Activated gamma-delta T cell treated with Interleukin-2 at 50 U/mL for 16 hours (primary cell): ENCODE data around the gene SCAMP5.

ENCODE experiments used
- DNase-seq: peaks from one replicate; pipeline ENCODE4 v3.0.0-alpha.2; 2020

SCAMP5 gene

DNA sequence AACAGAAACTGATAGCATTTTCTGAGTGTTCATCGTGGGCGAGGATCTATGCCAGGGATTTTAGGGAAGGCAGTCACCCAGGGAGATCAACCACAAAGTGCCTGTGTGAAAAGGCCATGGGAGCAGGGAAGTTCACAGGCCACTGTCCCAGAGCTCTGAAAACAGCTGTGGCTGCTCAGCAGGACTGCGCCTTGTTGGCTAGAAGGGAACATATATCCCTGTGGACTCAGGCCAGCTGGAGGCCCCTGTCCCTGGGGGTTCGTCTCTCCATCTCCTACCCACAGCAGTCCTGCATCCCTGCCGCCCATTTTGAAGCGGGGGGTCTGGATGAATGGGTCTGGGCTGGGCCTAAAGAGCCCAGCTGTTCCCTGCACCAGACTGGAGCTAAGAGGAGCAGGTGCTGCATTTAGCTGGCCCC is 55.8 kb downstream of the SCAMP5 start:
- DNase-seq, result no peak

GRCh38 chr15:75051711-75052110 is 56.3 kb downstream of the SCAMP5 start:
- DNase-seq, result no peak

GRCh38 chr15:75052972-75053747 is 57.8 kb downstream of the SCAMP5 start:
- no peak for DNase-seq

GRCh38 chr15:75053748-75054125 is 58.4 kb downstream of the SCAMP5 start:
- no peak for DNase-seq

DNA sequence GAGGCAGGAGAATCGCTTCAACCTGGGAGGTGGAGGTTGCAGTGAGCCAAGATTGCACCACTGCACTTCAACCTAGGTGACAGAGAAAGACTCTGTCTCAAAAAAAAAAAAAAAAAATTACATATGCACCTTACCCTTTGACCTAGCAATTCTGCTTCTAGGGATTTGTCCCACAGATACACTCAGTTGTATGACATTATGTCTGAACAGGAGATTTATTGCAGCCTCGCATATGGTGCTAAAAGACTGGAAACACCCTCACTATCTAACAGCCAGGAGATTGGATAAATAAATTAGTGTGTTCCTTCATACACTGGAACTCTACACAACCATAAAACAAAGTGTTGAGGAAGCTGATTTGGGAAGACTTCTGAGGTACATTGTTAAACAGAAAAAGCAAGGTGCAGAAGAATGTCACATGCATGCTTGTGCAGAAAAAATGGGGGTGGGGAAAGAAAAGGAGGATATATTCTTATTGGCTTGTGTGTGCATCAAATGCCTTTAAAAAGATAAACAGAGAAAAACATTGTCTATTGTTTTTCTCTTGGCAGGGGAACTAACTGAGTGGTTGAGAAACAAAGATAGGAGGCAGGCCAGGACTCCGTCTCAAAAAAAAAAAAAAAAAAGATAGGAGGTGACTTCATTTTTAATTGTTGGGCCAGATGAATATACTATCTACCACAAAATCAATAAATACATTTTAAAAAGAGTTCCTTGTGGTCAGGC is 59.0 kb downstream of the SCAMP5 start:
- DNase-seq, result no peak

- no peak for DNase-seq
These were observed 60.7 kb downstream of the SCAMP5 start for GRCh38 chr15:75056036-75056435.

DNA sequence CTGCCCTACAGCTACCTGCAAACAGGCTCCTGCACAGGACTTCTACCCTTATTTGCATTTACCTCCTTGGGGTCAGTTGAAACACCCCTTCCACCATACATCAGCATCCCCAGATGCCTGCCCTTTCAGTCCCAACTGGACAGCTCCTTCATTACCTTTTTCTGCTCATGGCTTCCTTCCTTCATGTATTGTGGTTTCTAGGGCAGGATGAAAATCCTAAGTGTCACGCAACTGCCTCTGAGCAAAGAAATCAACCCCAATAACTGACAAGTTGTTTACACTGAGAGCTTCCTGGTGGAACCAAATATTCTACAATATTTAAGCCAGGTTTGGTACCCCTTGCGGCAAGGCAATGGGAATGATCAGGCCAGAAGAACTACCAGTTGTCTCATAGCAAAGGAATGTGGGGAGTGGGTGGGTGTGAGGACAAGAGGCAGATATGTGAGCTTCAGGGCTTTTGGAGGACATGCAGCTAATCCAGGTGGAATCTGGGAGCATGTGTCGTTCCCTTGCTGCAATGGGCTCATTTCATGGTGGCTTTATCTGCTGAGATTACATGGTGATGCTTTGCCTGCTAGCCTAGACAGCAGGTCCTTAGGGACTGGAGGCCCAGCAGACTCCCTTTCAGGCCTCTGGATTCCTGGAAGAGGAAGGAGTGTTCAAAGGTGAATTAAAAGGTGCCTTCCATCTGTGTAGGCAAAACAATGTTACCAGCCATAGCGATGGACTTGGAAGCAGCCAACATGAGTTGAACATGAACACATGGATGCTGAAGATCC is 63.0 kb downstream of the SCAMP5 start:
- DNase-seq, result no peak

- DNase-seq, result no peak
These were observed 64.2 kb downstream of the SCAMP5 start for GRCh38 chr15:75059607-75060006.

DNA sequence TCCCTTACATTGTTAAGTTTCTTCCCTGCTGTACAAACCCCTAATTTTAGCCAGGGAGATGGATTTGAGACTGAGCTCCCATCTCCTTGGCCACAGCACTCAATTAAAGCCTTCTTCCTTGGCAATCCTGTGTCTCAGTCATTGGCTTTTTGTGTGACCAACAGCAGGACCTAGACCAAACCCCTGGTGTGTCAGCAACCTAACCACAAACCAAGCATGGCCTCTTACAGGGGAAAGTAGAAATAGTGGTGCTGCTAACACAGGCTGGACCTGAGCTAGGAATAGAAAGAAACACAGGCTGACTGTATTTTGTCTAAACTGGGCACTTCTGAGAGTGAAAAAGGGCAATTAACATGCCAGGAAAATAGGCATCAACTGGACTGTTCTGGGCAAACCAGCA is 65.9 kb downstream of the SCAMP5 start:
- DNase-seq, result no peak

DNA sequence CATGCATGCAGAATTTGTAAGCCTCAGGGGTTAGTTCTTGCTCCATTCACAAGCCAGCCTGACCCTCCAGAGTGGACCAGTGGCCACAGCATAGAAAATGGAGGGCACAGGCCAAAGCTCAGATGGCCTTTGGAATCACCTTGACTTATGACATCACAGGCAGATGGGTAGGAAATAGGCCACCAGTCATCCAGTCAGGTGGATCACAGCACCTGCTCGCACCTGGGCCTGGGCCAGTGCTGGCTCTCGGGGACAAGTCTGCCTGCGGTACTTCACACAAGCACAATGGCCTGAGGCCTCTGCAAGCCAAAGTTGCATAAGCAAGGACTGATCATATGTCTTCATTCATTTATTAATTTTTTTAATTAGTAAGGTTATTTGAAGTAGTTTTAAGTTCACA is 67.3 kb downstream of the SCAMP5 start:
- no peak for DNase-seq

GRCh38 chr15:75063338-75063737 is 68.0 kb downstream of the SCAMP5 start:
- DNase-seq, result no peak

DNA sequence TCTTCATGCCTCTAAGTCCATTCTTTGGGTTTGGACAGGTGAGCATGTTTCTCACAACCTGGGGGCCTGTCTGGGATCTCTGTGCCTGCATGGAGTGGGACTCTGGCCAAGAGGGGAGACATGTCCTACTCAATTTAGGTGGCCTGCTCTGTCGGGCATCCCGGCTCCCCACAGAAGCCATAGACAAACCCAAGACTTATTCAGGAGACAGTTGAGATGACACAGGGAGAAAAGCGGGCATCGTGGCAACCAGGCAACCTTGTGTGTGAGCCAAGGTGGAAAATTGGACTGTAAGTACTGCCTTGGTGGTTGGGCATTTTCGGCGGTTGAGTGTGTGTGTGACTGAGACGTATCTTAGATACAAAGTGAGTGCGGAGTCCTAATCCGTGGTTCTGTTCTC is 68.5 kb downstream of the SCAMP5 start:
- no peak for DNase-seq

DNA sequence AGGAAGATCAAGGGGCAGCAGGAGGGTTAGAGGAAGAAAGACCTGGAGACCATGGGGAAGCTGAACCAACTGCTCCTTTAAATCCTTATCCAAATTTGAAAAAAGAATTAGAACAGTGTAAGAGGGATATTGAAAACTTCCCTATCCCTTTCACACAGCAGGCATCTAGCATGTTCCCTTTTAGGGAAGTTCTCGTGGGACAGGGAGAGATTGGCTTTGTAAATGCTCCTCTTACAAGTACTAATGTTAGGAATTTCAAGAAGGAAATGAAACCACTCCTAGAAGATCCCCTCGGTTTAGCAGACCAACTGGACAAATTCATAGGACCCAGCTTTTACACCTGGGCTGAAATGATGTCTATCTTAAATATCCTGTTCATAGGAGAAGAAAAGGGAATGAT is 69.5 kb downstream of the SCAMP5 start:
- DNase-seq, result no peak

GRCh38 chr15:75065467-75065850 is 70.1 kb downstream of the SCAMP5 start:
- no peak for DNase-seq

GRCh38 chr15:75065851-75066509 is 70.6 kb downstream of the SCAMP5 start:
- DNase-seq, result no peak

- no peak for DNase-seq
These were observed 71.9 kb downstream of the SCAMP5 start for GRCh38 chr15:75067123-75067830.

GRCh38 chr15:75068748-75069147 is 73.4 kb downstream of the SCAMP5 start:
- no peak for DNase-seq

DNA sequence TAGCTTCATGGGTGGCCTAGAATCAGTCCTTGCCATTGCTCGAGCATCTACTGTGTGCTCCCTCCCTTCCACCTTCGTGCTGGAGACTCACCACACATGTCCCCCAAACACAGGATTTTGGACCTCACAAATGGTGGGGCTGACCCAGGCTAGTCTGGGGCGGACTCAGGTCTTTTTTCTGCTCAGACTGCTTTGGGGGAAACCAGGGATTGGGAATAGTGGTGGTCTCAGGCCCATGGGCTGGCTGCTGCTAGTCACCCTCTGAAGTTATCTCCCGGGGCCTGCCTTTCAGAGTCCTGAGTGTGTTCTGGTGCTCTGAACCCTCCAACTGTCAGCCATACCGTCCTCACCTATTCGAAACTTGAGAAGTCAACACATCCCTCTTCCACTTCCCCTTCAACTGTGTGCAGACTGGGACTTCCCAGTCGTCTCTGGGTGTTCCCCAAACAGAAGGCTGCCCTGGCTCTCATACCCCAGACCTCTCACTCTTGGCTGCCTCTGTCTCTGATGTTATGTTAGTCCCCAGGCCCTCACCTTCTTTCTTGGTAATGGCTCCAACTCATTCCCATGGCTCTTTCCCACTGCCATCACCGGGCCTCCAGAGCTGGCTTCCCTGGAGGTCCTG is 74.0 kb downstream of the SCAMP5 start:
- DNase-seq, result no peak

DNA sequence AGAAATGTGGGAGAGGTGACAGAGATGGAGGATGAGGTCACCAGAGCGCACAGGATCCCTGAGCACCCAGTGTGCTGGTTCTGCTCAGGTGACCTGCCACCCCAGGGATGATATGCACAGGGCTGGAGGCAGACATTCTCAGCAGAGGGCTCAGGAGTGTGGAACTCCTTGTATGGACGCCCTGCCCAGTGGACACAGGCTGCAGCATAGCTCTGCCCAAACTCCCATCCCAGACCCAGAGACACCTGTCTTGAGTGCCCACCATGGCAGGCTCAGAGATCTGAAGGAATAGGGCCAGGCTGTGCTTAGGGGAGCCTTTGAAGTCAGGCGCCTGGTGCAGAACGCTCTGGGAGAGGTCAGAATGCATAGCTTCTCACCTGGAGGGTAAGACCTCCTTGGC is 75.3 kb downstream of the SCAMP5 start:
- no peak for DNase-seq
